Measurements from ENCODE around the gene PLIN1.

PLIN1 gene

GRCh38 chr15:89653578-89653977 lies 25.6 kb downstream of the PLIN1 start:
- Histone ChIP-seq H3K36me3 (ENCODE audit: control insufficient read depth in 2 of 2, insufficient read depth in 2 of 2, low read length in 2 of 2) (peaks cover 2 to 3% of the 10 kb centered on the region in 2 donors), H3K9me3 (ENCODE audit: control insufficient read depth in 2 of 2, low read length in 2 of 2) (no peaks in the 10 kb centered on the region), H3K9ac (ENCODE audit: low read length in 2 of 2) (no peak overlapping the region), H3K27ac (ENCODE audit: low read length) (no peak overlapping the region), H3K4me3 (ENCODE audit: low read length in 2 of 2) (no peak overlapping the region), H3K27me3 (ENCODE audit: control insufficient read depth in 1 of 2, insufficient read depth in 2 of 2, low read length in 2 of 2) (no peaks in the 10 kb centered on the region), H3K4me1 (ENCODE audit: control insufficient read depth, insufficient read depth, low read length) (peaks cover 10% of the 10 kb centered on the region)

- Histone ChIP-seq H3K9me3 (ENCODE audit: control insufficient read depth in 2 of 2, low read length in 2 of 2) (no peaks in the 10 kb centered on the region), H3K36me3 (ENCODE audit: control insufficient read depth in 2 of 2, insufficient read depth in 2 of 2, low read length in 2 of 2) (peaks cover 2 to 3% of the 10 kb centered on the region in 2 donors), H3K9ac (ENCODE audit: low read length in 2 of 2) (no peak overlapping the region)
Observed at GRCh38 chr15:89652666-89653065, 26.5 kb downstream of the PLIN1 start.

GRCh38 chr15:89652131-89652530 lies 27.0 kb downstream of the PLIN1 start:
- H3K9ac ChIP-seq (ENCODE audit: low read length in 2 of 2), result no peak overlapping the region
- peaks cover 2 to 3% of the 10 kb centered on the region in 2 donors for H3K36me3 ChIP-seq (ENCODE audit: control insufficient read depth in 2 of 2, insufficient read depth in 2 of 2, low read length in 2 of 2)
- H3K27me3 ChIP-seq (ENCODE audit: control insufficient read depth in 1 of 2, insufficient read depth in 2 of 2, low read length in 2 of 2), result no peaks in the 10 kb centered on the region
- H3K4me3 ChIP-seq (ENCODE audit: low read length in 2 of 2), result no peak overlapping the region
- H3K27ac ChIP-seq (ENCODE audit: low read length), result no peak overlapping the region
- peaks cover 13% of the 10 kb centered on the region for H3K4me1 ChIP-seq (ENCODE audit: control insufficient read depth, insufficient read depth, low read length)
- H3K9me3 ChIP-seq (ENCODE audit: control insufficient read depth in 2 of 2, low read length in 2 of 2), result no peaks in the 10 kb centered on the region

More at GRCh38 chr15:89652666-89653065, 26.5 kb downstream of the PLIN1 start:
- Histone ChIP-seq H3K27me3 (ENCODE audit: control insufficient read depth in 1 of 2, insufficient read depth in 2 of 2, low read length in 2 of 2) (no peaks in the 10 kb centered on the region), H3K4me1 (ENCODE audit: control insufficient read depth, insufficient read depth, low read length) (peaks cover 10% of the 10 kb centered on the region), H3K4me3 (ENCODE audit: low read length in 2 of 2) (no peak overlapping the region), H3K27ac (ENCODE audit: low read length) (no peak overlapping the region)

GRCh38 chr15:89649716-89650115 lies 29.5 kb downstream of the PLIN1 start:
- Histone ChIP-seq H3K27ac (ENCODE audit: low read length) (no peak overlapping the region), H3K4me1 (ENCODE audit: control insufficient read depth, insufficient read depth, low read length) (peaks cover 12% of the 10 kb centered on the region), H3K9me3 (ENCODE audit: control insufficient read depth in 2 of 2, low read length in 2 of 2) (no peaks in the 10 kb centered on the region), H3K4me3 (ENCODE audit: low read length in 2 of 2) (no peak overlapping the region), H3K9ac (ENCODE audit: low read length in 2 of 2) (no peak overlapping the region), H3K36me3 (ENCODE audit: control insufficient read depth in 2 of 2, insufficient read depth in 2 of 2, low read length in 2 of 2) (peaks cover 2 to 3% of the 10 kb centered on the region in 2 donors), H3K27me3 (ENCODE audit: control insufficient read depth in 1 of 2, insufficient read depth in 2 of 2, low read length in 2 of 2) (no peaks in the 10 kb centered on the region)

- Histone ChIP-seq H3K27me3 (ENCODE audit: control insufficient read depth in 1 of 2, insufficient read depth in 2 of 2, low read length in 2 of 2) (no peaks in the 10 kb centered on the region), H3K27ac (ENCODE audit: low read length) (no peak overlapping the region), H3K4me3 (ENCODE audit: low read length in 2 of 2) (no peak overlapping the region), H3K4me1 (ENCODE audit: control insufficient read depth, insufficient read depth, low read length) (peaks cover 7% of the 10 kb centered on the region), H3K36me3 (ENCODE audit: control insufficient read depth in 2 of 2, insufficient read depth in 2 of 2, low read length in 2 of 2) (peaks cover 3 to 5% of the 10 kb centered on the region in 2 donors), H3K9me3 (ENCODE audit: control insufficient read depth in 2 of 2, low read length in 2 of 2) (no peaks in the 10 kb centered on the region), H3K9ac (ENCODE audit: low read length in 2 of 2) (no peak overlapping the region)
Observed at GRCh38 chr15:89649013-89649625, 30.0 kb downstream of the PLIN1 start.

GRCh38 chr15:89648106-89649012 lies 30.8 kb downstream of the PLIN1 start:
- no peak overlapping the region for H3K9ac ChIP-seq (ENCODE audit: low read length in 2 of 2)
- H3K27ac ChIP-seq (ENCODE audit: low read length), result no peak overlapping the region
- H3K4me1 ChIP-seq (ENCODE audit: control insufficient read depth, insufficient read depth, low read length), result peaks cover 7% of the 10 kb centered on the region
- peaks cover 4 to 5% of the 10 kb centered on the region in 2 donors for H3K36me3 ChIP-seq (ENCODE audit: control insufficient read depth in 2 of 2, insufficient read depth in 2 of 2, low read length in 2 of 2)
- no peak overlapping the region for H3K4me3 ChIP-seq (ENCODE audit: low read length in 2 of 2)
- H3K9me3 ChIP-seq (ENCODE audit: control insufficient read depth in 2 of 2, low read length in 2 of 2), result no peaks in the 10 kb centered on the region
- H3K27me3 ChIP-seq (ENCODE audit: control insufficient read depth in 1 of 2, insufficient read depth in 2 of 2, low read length in 2 of 2), result no peaks in the 10 kb centered on the region

- peaks cover 7% of the 10 kb centered on the region for H3K4me1 ChIP-seq (ENCODE audit: control insufficient read depth, insufficient read depth, low read length)
- H3K27ac ChIP-seq (ENCODE audit: low read length), result no peak overlapping the region
- H3K9me3 ChIP-seq (ENCODE audit: control insufficient read depth in 2 of 2, low read length in 2 of 2), result no peaks in the 10 kb centered on the region
- H3K27me3 ChIP-seq (ENCODE audit: control insufficient read depth in 1 of 2, insufficient read depth in 2 of 2, low read length in 2 of 2), result no peaks in the 10 kb centered on the region
- H3K36me3 ChIP-seq (ENCODE audit: control insufficient read depth in 2 of 2, insufficient read depth in 2 of 2, low read length in 2 of 2), result peaks cover 5 to 6% of the 10 kb centered on the region in 2 donors
- H3K4me3 ChIP-seq (ENCODE audit: low read length in 2 of 2), result peak overlapping the region in 1 of 2 donors; percentile 44
- no peak overlapping the region for H3K9ac ChIP-seq (ENCODE audit: low read length in 2 of 2)
Observed at GRCh38 chr15:89647191-89647851, 31.8 kb downstream of the PLIN1 start.

- Histone ChIP-seq H3K9me3 (ENCODE audit: control insufficient read depth in 2 of 2, low read length in 2 of 2) (no peaks in the 10 kb centered on the region), H3K36me3 (ENCODE audit: control insufficient read depth in 2 of 2, insufficient read depth in 2 of 2, low read length in 2 of 2) (peaks cover 3 to 10% of the 10 kb centered on the region in 2 donors), H3K9ac (ENCODE audit: low read length in 2 of 2) (no peak overlapping the region), H3K27me3 (ENCODE audit: control insufficient read depth in 1 of 2, insufficient read depth in 2 of 2, low read length in 2 of 2) (no peaks in the 10 kb centered on the region), H3K27ac (ENCODE audit: low read length) (no peak overlapping the region), H3K4me1 (ENCODE audit: control insufficient read depth, insufficient read depth, low read length) (peaks cover 7% of the 10 kb centered on the region), H3K4me3 (ENCODE audit: low read length in 2 of 2) (no peak overlapping the region)
Observed at GRCh38 chr15:89646416-89647141, 32.6 kb downstream of the PLIN1 start.

GRCh38 chr15:89645680-89646079 lies 33.5 kb downstream of the PLIN1 start:
- Histone ChIP-seq H3K9me3 (ENCODE audit: control insufficient read depth in 2 of 2, low read length in 2 of 2) (no peaks in the 10 kb centered on the region), H3K4me3 (ENCODE audit: low read length in 2 of 2) (no peak overlapping the region), H3K27me3 (ENCODE audit: control insufficient read depth in 1 of 2, insufficient read depth in 2 of 2, low read length in 2 of 2) (no peaks in the 10 kb centered on the region), H3K9ac (ENCODE audit: low read length in 2 of 2) (no peak overlapping the region), H3K27ac (ENCODE audit: low read length) (no peak overlapping the region), H3K36me3 (ENCODE audit: control insufficient read depth in 2 of 2, insufficient read depth in 2 of 2, low read length in 2 of 2) (peaks cover 3 to 13% of the 10 kb centered on the region in 2 donors), H3K4me1 (ENCODE audit: control insufficient read depth, insufficient read depth, low read length) (peaks cover 7% of the 10 kb centered on the region)

GRCh38 chr15:89642106-89642505 lies 37.1 kb downstream of the PLIN1 start:
- no peak overlapping the region for H3K27ac ChIP-seq (ENCODE audit: low read length)
- H3K9me3 ChIP-seq (ENCODE audit: control insufficient read depth in 2 of 2, low read length in 2 of 2), result no peaks in the 10 kb centered on the region
- H3K4me1 ChIP-seq (ENCODE audit: control insufficient read depth, insufficient read depth, low read length), result peaks cover 3% of the 10 kb centered on the region
- no peak overlapping the region for H3K9ac ChIP-seq (ENCODE audit: low read length in 2 of 2)
- H3K4me3 ChIP-seq (ENCODE audit: low read length in 2 of 2), result no peak overlapping the region
- H3K27me3 ChIP-seq (ENCODE audit: control insufficient read depth in 1 of 2, insufficient read depth in 2 of 2, low read length in 2 of 2), result no peaks in the 10 kb centered on the region
- peaks cover 3 to 13% of the 10 kb centered on the region in 2 donors for H3K36me3 ChIP-seq (ENCODE audit: control insufficient read depth in 2 of 2, insufficient read depth in 2 of 2, low read length in 2 of 2)
